ENCODE results near the gene C18orf54.
A peak's percentile ranks its signal among the peaks of the same experiment; 100 is the strongest.

DNA sequence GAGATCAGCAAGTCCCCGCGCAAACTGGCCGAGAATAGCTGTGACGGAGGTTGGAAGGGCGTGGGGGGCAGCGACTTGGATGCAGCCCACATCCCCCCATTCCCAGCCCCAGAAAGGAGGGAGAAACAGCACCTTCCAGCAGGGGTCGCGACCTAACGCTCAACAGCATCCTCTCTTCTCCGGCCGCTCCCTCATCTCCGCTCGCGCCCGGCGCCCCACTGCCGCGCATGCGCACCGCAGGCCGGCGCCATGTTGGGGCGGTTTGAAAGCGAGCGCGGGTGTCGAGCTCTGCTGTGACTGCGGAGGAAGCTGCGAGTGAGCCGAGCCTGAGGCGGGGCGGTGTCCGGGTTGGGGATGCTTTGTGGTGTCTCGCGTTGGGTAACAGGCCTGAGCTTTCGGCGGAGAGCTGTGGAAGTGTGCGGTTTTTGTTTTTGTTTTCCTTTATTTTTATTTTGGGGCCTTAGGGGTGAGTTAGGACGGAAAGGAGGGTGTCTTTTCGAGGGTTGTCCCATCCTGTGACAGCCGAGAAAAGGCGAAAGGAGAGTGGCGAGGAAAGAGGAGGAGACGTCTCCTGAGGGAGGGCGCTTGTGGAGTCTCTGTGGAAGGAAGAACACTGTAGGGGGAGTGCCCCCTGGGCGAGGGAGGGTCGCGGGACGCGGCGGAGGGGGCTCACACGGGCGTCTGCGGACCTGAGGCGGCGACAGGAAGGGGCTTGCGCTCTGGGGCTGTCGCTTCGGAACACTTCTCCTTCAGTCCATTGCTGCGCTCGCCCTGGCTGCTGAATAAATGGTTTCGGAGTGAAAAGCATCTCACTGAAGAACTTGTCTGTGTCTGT is at the start of gene C18orf54, which contains the start of gene STARD6:
- no peak for TF ChIP-seq POLR2A (IDR thresholded peaks at IDR 0.05)
- no peak for TF ChIP-seq EP300 (IDR thresholded peaks at IDR 0.05)
- TF ChIP-seq, protein P1, sequence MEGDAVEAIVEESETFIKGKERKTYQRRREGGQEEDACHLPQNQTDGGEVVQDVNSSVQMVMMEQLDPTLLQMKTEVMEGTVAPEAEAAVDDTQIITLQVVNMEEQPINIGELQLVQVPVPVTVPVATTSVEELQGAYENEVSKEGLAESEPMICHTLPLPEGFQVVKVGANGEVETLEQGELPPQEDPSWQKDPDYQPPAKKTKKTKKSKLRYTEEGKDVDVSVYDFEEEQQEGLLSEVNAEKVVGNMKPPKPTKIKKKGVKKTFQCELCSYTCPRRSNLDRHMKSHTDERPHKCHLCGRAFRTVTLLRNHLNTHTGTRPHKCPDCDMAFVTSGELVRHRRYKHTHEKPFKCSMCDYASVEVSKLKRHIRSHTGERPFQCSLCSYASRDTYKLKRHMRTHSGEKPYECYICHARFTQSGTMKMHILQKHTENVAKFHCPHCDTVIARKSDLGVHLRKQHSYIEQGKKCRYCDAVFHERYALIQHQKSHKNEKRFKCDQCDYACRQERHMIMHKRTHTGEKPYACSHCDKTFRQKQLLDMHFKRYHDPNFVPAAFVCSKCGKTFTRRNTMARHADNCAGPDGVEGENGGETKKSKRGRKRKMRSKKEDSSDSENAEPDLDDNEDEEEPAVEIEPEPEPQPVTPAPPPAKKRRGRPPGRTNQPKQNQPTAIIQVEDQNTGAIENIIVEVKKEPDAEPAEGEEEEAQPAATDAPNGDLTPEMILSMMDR (IDR thresholded peaks at IDR 0.05), result no peak
- peak in 1 of 4 donors; percentile 77 for TF ChIP-seq POLR2AphosphoS5 (IDR thresholded peaks at IDR 0.05)
